HCEC 1CT (cell line): ENCODE measurements around the gene CIB4.

Source experiments
- DNase-seq: peaks from one replicate; pipeline ENCODE4 v3.0.0-alpha.2; 2017

The CIB4 gene

GRCh38 chr2:26537826-26538475, 103.2 kb downstream of the CIB4 start:
- no peak for DNase-seq

- no peak for DNase-seq
These were observed 103.9 kb downstream of the CIB4 start for GRCh38 chr2:26537069-26537825.

- no peak for DNase-seq
These were observed 104.6 kb downstream of the CIB4 start for GRCh38 chr2:26536371-26537068.

- DNase-seq: no peak
These were observed 105.4 kb downstream of the CIB4 start for GRCh38 chr2:26535663-26536275.

GRCh38 chr2:26534865-26535662, 106.1 kb downstream of the CIB4 start:
- DNase-seq: no peak

GRCh38 chr2:26534098-26534864, 106.9 kb downstream of the CIB4 start:
- DNase-seq: no peak

GRCh38 chr2:26533661-26534060, 107.5 kb downstream of the CIB4 start:
- no peak for DNase-seq

- no peak for DNase-seq
These were observed 108.6 kb downstream of the CIB4 start for GRCh38 chr2:26532301-26533250.
